Ascending aorta (tissue), 2 donors: ENCODE data around the gene SNX2. TPM values are rescaled to one million over a fixed set of nuclear protein-coding genes. Genes with fewer than 3 reads are reported as not detected.
A peak's percentile ranks its signal among the peaks of the same experiment; 100 is the strongest.

ENCODE experiments used
- DNase-seq, 2 donors: peaks; one replicate each; pipeline ENCODE4 v3.0.0-alpha.2; 2019; ENCODE audit warnings: low spot score in 2 of 2
- H3K27ac ChIP-seq, 2 donors: fragments of 200-600 bp; sonication (generic); one replicate each; pipeline ENCODE4 v1.5.1; 2016 to 2017; ENCODE audit warnings: mild to moderate bottlenecking in 1 of 2
- H3K27me3 ChIP-seq: fragments of 200-600 bp; sonication (generic); one replicate; pipeline ENCODE4 v1.5.1; 2017
- H3K36me3 ChIP-seq, 2 donors: fragments of 200-600 bp; sonication (generic); one replicate each; pipeline ENCODE4 v1.5.1; 2016
- H3K4me1 ChIP-seq, 2 donors: fragments of 200-600 bp; sonication (generic); one replicate each; pipeline ENCODE4 v1.5.1; 2016 to 2017; ENCODE audit warnings: mild to moderate bottlenecking in 1 of 2
- H3K4me3 ChIP-seq, 2 donors: fragments of 200-600 bp; sonication (generic); one replicate each; pipeline ENCODE4 v1.5.1; 2016 to 2017; ENCODE audit warnings: mild to moderate bottlenecking in 1 of 2
- H3K9me3 ChIP-seq, 2 donors: fragments of 200-600 bp; sonication (generic); one replicate each; pipeline ENCODE4 v1.5.1; 2016
- intact Hi-C: fragments of 100-400 bp; cut with DNase I; formaldehyde crosslinking; loops from one replicate; pipeline ENCODE4 v1.15.1; 2023
- total RNA-seq: library from RNA; depleted of rRNA; stranded (reverse); fragments of >200 nt; gene quantifications from one replicate; pipeline ENCODE4 v1.1.0, GENCODE V29; 2016
- TF ChIP-seq, protein P1 (sequence below), 3 experiments: fragments of 200-600 bp in 2 of 3; fragments of 450-650 bp in 1 of 3; sonication (generic) in 2 of 3; IDR thresholded peaks; one replicate each; pipeline ENCODE4 v1.5.1; 2016 to 2019; ENCODE audit warnings: antibody characterized with exemption in 3 of 3, mild to moderate bottlenecking in 1 of 3, moderate library complexity in 1 of 3

SNX2 gene
- total RNA-seq, 1 donor from 2014 or later: 15.6 TPM

DNA sequence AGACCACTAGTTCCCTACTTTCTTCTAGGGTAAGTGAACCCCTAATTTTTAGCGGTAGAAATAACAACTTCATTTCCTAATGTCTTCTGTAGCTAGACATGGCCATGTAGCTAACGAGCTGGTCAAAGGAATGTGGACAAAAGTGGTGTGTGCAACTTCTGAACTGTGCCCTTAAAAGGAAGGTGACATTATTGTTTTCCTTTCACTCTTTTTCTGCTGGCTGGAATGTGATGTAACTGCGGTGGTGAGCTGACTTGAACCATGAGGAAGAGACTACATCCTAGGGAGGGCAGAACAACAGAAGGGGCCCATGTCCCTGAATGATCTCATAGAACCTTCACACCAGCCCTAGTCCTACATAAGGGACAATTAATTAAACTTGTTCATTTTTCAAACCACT lies 1.3 kb upstream of the SNX2 start:
- H3K27me3 ChIP-seq: no peaks in the 10 kb centered on the region
- H3K27ac ChIP-seq: peak overlapping the region; percentile 68 to 94
- H3K36me3 ChIP-seq: no peaks in the 10 kb centered on the region
- no peak for DNase-seq
- no peaks in the 10 kb centered on the region for H3K9me3 ChIP-seq
- no peak overlapping the region for H3K4me3 ChIP-seq
- TF ChIP-seq, protein P1, sequence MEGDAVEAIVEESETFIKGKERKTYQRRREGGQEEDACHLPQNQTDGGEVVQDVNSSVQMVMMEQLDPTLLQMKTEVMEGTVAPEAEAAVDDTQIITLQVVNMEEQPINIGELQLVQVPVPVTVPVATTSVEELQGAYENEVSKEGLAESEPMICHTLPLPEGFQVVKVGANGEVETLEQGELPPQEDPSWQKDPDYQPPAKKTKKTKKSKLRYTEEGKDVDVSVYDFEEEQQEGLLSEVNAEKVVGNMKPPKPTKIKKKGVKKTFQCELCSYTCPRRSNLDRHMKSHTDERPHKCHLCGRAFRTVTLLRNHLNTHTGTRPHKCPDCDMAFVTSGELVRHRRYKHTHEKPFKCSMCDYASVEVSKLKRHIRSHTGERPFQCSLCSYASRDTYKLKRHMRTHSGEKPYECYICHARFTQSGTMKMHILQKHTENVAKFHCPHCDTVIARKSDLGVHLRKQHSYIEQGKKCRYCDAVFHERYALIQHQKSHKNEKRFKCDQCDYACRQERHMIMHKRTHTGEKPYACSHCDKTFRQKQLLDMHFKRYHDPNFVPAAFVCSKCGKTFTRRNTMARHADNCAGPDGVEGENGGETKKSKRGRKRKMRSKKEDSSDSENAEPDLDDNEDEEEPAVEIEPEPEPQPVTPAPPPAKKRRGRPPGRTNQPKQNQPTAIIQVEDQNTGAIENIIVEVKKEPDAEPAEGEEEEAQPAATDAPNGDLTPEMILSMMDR (IDR thresholded peaks at IDR 0.05): no peak
- H3K4me1 ChIP-seq: peaks cover 0 to 15% of the 10 kb centered on the region in 2 donors
- intact Hi-C loops: loop anchor here (1.0 to 10.0 kb wide), 6 partner anchors 69 to 741 kb away; partner anchors contain the start of genes CSNK1G3, PPIC, PRDM6 and SNX24

DNA sequence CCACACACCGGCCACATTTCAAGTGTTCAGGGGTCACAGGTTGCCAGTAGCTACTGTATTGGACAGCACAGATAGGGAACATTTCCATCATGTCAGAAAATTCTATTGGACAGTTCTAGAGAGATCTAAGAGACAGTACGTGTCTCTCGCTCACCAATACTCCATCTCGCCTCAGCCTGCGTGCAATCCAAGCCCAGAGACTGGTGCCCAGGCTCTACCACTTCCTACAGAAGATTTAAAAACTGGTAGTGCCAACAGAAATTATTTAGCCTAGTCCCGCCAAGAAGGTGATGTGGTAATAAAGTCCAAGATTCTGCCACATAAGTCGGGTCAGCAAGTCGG lies 390 bp upstream of the SNX2 start:
- H3K36me3 ChIP-seq: no peaks in the 10 kb centered on the region
- DNase-seq: no peak
- H3K4me1 ChIP-seq: peaks cover 0 to 15% of the 10 kb centered on the region in 2 donors
- peak overlapping the region; percentile 68 to 94 for H3K27ac ChIP-seq
- peak overlapping the region; percentile 77 to 99 for H3K4me3 ChIP-seq
- TF ChIP-seq, protein P1 (IDR thresholded peaks at IDR 0.05): no peak
- intact Hi-C loops: loop anchor here (1.0 to 10.0 kb wide), 6 partner anchors 70 to 740 kb away; partner anchors contain the start of genes CSNK1G3, PPIC, PRDM6 and SNX24
- H3K27me3 ChIP-seq: no peaks in the 10 kb centered on the region
- no peaks in the 10 kb centered on the region for H3K9me3 ChIP-seq

DNA sequence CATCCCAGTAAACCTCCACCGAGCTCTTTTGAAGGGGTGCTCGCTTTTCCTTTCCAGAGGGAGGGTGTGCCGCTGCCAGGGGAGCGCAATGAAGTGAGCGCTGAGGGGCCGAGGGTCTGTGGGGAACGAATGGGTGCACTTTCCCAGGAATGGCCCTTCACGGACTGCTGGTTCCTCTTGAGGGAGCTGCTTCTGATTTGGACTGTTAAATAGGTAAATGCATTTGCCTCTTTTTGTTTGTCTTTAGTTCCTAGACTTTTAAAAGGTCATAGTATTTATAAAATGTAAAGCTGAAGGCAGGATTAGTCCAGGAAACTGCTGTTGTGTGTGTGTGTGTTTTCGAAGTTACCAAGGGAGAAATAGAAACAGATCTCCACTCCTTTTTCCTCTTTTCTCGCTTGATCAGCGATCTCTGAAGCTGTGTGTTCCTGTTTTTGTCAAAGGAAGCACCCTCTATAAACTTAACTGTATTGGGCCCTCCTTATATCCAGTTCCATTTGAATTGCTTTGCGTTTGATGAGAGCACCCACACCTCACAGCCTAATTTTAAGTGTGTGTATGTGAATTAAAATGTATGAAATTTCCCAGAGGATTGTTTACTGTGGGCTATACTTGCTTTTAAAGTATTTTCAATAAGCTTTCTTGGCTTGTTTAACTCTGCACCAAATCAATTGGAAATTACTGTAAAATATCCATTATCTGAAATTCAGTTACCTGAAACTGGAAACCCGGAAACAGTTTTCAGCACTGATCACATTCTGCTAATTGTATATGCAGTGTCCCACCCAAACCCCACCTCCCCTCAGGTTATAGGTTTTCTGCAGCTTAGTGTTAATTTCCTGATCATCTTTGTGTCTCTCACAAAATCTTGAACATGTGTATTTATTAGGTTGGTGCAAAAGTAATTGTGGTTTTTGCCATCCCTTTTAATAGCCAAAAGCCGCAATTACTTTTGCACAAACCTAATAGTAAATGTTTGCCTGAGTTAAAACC lies 966 bp downstream of the SNX2 start:
- intact Hi-C loops: loop anchor here (2.0 to 10.0 kb wide), 4 partner anchors 71 to 739 kb away; partner anchors contain the start of genes CSNK1G3, PPIC and PRDM6
- no peaks in the 10 kb centered on the region for H3K27me3 ChIP-seq
- no peaks in the 10 kb centered on the region for H3K36me3 ChIP-seq
- peaks cover 0 to 15% of the 10 kb centered on the region in 2 donors for H3K4me1 ChIP-seq
- no peak for DNase-seq
- peak overlapping the region; percentile 77 to 99 for H3K4me3 ChIP-seq
- no peaks in the 10 kb centered on the region for H3K9me3 ChIP-seq
- TF ChIP-seq, protein P1 (IDR thresholded peaks at IDR 0.05): no peak
- H3K27ac ChIP-seq: peak overlapping the region; percentile 79 to 94

GRCh38 chr5:122778157-122778556 lies 3.3 kb downstream of the SNX2 start:
- no peaks in the 10 kb centered on the region for H3K36me3 ChIP-seq

DNA sequence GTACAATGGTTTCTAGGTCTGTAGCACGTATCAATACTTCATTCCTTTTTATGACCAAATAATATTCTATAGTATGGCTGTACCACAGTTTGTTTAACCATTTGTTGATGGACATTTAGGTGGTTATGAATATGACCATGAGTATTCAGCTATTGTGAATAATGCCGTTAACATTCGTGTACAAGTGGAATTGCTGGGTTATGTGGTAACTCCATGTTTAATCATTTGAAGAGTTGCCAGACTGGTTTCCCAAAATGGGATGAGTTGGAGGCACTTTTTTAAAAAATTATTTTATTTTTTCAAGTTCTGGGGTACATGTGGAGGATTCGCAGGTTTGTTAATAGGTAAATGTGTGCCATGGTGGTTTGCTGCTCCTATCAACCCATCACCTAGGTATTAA lies 4.6 kb downstream of the SNX2 start:
- no peaks in the 10 kb centered on the region for H3K9me3 ChIP-seq
- no peak overlapping the region for H3K27ac ChIP-seq
- TF ChIP-seq, protein P1 (IDR thresholded peaks at IDR 0.05): no peak
- H3K4me3 ChIP-seq: no peak overlapping the region
- no peaks in the 10 kb centered on the region for H3K27me3 ChIP-seq
- intact Hi-C loops: loop anchor here (10.0 kb wide), 1 partner anchor 735 kb away; the partner anchor contains the start of gene CSNK1G3
- H3K4me1 ChIP-seq: peaks cover 0 to 12% of the 10 kb centered on the region in 2 donors
- H3K36me3 ChIP-seq: no peaks in the 10 kb centered on the region
- DNase-seq: no peak

More at GRCh38 chr5:122778157-122778556, 3.3 kb downstream of the SNX2 start:
- Histone ChIP-seq H3K27me3 (no peaks in the 10 kb centered on the region), H3K27ac (no peak overlapping the region), H3K4me1 (peaks cover 0 to 15% of the 10 kb centered on the region in 2 donors), H3K9me3 (no peaks in the 10 kb centered on the region), H3K4me3 (peak overlapping the region in 1 of 2 donors; percentile 99)
- intact Hi-C loops: loop anchor here (10.0 kb wide), 1 partner anchor 737 kb away; the partner anchor contains the start of gene CSNK1G3
- DNase-seq: no peak
- TF ChIP-seq, protein P1 (IDR thresholded peaks at IDR 0.05): no peak
